Effector CD8-positive, alpha-beta T cell (primary cell): ENCODE results near the gene TAF11L13.

Source experiments
- DNase-seq: peaks from one replicate; lab custom pipeline; 2025; lab: John Stamatoyannopoulos, UW

The TAF11L13 gene

DNA sequence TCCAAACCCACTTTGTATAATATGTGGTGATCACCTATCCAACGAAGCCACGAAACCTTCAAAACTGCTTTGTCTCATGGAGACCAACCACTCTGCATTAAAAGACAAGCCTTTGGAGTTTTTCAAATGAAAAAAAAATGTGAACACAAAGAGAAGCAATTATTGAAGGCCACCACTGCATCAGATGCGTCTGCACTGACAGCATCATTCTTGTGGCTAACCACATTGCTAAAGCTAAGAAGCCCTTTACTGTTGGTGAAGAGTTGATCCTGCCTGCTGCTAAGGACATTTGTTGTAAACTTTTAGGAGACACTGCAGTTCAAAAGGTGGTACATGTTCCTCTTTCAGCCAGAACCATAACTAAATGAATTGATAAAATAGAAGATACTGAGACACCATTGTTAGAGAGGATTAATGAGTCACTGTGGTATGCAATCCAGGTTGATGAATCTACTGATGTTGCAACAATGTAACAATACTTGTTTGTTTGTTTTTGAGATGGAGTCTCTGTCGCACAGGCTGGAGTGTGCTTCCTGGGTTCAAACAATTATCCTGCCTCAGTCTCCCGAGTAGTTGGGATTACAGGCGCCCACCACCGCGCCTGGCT, 47.8 kb downstream of the TAF11L13 start:
- DNase-seq, result no peak

DNA sequence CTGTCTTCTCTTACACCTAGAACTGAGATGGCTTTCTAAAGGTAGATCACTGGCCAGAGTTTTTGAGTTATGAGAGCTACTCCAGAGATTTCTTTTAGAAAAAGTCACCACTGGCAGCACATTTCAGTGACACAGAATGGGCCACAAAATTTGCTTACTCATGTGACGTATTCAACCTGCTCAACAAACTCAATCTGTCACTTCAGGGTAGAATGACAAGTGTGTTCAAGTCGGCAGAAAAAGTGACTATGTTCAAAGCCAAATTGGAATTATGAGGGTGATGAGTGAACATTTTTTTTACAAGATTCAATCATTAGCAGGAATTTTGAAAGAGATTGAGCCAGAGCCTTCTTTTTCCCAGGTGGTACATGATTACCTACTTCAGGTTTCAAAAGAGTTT, 48.8 kb downstream of the TAF11L13 start:
- DNase-seq, result no peak
